Cardiac muscle cell (in vitro differentiated cells and primary cell): Measurements from ENCODE around the gene MYOC. TPM values are rescaled to one million over a fixed set of nuclear protein-coding genes. Genes with fewer than 3 reads are reported as not detected.

Source experiments
- DNase-seq, 2 donors: peaks; one replicate each; pipeline versions ENCODE4 v3.0.0 to v3.0.0-alpha.2; 2010 to 2017; ENCODE audit warnings: low read depth in 1 of 2, low spot score in 1 of 2
- H3K27ac ChIP-seq: fragments of 200-600 bp; sonication (generic); 2 replicates; pipeline ENCODE4 v1.5.1; 2016
- H3K27me3 ChIP-seq: fragments of 200-600 bp; sonication (generic); 2 replicates; pipeline ENCODE4 v1.6.0; 2016; ENCODE audit warnings: control low read depth
- H3K36me3 ChIP-seq: fragments of 200-600 bp; sonication (generic); 2 replicates; pipeline ENCODE4 v1.5.1; 2016; ENCODE audit warnings: control low read depth
- H3K4me1 ChIP-seq: fragments of 200-600 bp; sonication (generic); 2 replicates; pipeline ENCODE4 v1.8.1; 2017; ENCODE audit warnings: low read depth, mild to moderate bottlenecking, mixed run types
- H3K4me3 ChIP-seq: fragments of 200-600 bp; sonication (generic); 2 replicates; pipeline ENCODE4 v1.5.1; 2016; ENCODE audit warnings: mild to moderate bottlenecking
- H3K9me3 ChIP-seq: fragments of 200-600 bp; sonication (generic); 2 replicates; pipeline ENCODE4 v1.5.1; 2017; ENCODE audit warnings: low read depth, mild to moderate bottlenecking, control low read depth
- polyA plus RNA-seq: library from polyadenylated mRNA; unstranded; fragments of >200 nt; fragmentation: Nextera tagmentation; extraction: Ambion mirVana; gene quantifications from 2 replicates; pipeline ENCODE4 v1.2.1, GENCODE V29; 2016
- total RNA-seq: library from RNA; depleted of rRNA; stranded (reverse); fragments of >200 nt; gene quantifications from 2 replicates; pipeline ENCODE4 v1.2.3, GENCODE V29; 2016
- TF ChIP-seq, protein P1 (sequence below): IDR thresholded peaks from 2 replicates; pipeline ENCODE4 v1.5.1; 2012; ENCODE audit warnings: low read depth, mild to moderate bottlenecking, low read length

The MYOC gene
- total and polyA plus RNA-seq, 2 experiments from 2014 or later = 0.12 TPM; not detected in 1

DNA sequence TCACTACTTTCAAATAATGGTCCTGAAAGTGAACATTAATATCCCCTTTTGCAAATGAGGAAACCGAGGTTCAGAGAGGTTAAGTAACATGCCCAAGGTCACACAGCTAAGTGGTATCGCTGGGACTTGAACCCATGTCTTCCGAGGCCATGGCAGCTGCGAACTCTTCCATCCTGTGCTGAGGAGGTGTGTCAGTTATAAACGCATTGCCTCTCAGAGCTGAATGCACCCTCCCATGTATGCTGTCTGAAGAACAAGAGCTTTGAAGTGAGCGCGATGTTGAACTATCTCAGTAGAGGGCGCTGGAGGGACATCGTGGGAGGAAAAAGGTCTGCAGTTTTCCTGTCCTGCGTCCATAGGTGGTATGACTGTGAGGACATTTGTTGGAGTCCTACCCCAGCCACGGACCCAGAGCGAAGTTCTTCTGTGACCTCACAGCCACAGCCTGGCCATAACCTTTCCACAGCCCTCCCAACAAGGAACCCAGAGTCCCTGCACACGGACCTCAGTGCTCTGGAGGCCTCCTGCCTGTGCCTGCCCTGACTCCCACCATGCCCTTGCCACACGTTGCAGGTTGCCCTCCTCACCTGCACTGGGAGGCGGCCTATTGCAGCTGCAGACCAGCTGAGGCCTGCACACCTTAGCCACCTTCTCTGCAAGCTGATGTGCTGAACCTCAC, 7.5 kb downstream of the MYOC start:
- TF ChIP-seq, protein P1, sequence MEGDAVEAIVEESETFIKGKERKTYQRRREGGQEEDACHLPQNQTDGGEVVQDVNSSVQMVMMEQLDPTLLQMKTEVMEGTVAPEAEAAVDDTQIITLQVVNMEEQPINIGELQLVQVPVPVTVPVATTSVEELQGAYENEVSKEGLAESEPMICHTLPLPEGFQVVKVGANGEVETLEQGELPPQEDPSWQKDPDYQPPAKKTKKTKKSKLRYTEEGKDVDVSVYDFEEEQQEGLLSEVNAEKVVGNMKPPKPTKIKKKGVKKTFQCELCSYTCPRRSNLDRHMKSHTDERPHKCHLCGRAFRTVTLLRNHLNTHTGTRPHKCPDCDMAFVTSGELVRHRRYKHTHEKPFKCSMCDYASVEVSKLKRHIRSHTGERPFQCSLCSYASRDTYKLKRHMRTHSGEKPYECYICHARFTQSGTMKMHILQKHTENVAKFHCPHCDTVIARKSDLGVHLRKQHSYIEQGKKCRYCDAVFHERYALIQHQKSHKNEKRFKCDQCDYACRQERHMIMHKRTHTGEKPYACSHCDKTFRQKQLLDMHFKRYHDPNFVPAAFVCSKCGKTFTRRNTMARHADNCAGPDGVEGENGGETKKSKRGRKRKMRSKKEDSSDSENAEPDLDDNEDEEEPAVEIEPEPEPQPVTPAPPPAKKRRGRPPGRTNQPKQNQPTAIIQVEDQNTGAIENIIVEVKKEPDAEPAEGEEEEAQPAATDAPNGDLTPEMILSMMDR = peak; percentile 87
- Histone ChIP-seq H3K4me1 (no peaks in the 10 kb centered on the region), H3K36me3 (no peaks in the 10 kb centered on the region), H3K9me3 (no peaks in the 10 kb centered on the region), H3K4me3 (no peak overlapping the region), H3K27me3 (no peaks in the 10 kb centered on the region), H3K27ac (no peak overlapping the region)
- peak; percentile 91 for DNase-seq

DNA sequence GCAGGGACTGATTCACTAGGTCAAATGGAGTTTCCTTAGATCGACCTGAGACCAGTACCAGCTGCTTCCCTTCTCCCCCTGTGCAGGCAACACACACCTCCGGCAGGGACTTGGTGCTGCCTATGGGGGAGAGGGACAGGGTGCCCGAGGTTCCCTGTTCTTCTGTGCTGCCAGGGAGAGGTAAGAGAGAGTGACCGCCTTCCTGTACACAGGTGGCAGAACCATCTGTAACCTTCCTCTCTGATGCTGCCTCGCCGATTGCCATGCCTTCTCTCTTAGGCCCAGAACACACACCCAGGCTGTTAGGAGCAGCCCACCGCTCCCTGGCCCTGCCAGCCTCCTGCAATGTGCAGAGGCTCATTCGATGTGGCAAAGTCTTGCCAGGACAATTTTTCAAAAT, 9.3 kb downstream of the MYOC start:
- no peaks in the 10 kb centered on the region for H3K36me3 ChIP-seq
- no peak overlapping the region for H3K27ac ChIP-seq
- no peak overlapping the region for H3K4me3 ChIP-seq
- TF ChIP-seq, protein P1 = no peak
- no peak for DNase-seq
- no peaks in the 10 kb centered on the region for H3K27me3 ChIP-seq
- H3K9me3 ChIP-seq = no peaks in the 10 kb centered on the region
- H3K4me1 ChIP-seq = no peaks in the 10 kb centered on the region

DNA sequence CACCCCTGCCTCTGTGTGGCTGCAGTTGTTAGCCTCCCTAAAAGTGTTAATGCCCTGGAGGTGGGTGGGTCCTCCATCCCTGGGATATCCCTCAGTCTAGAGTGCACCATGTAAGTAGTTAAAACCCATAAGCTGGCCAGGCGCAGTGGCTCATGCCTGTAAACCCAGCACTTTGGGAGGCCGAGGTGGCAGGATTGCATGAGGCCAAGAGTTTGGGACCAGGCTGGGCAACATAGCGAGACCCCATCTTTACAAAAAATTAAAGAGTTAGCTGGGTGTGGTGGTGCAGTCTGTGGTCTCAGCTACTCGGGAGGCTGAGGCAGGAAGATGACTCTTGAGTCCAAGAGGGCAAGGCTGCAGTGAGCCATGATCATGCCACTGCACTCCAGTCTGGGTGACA, 10.3 kb downstream of the MYOC start:
- H3K4me1 ChIP-seq = no peaks in the 10 kb centered on the region
- H3K9me3 ChIP-seq = no peaks in the 10 kb centered on the region
- TF ChIP-seq, protein P1 = no peak
- H3K27ac ChIP-seq = no peak overlapping the region
- DNase-seq = no peak
- H3K27me3 ChIP-seq = no peaks in the 10 kb centered on the region
- no peak overlapping the region for H3K4me3 ChIP-seq
- no peaks in the 10 kb centered on the region for H3K36me3 ChIP-seq

DNA sequence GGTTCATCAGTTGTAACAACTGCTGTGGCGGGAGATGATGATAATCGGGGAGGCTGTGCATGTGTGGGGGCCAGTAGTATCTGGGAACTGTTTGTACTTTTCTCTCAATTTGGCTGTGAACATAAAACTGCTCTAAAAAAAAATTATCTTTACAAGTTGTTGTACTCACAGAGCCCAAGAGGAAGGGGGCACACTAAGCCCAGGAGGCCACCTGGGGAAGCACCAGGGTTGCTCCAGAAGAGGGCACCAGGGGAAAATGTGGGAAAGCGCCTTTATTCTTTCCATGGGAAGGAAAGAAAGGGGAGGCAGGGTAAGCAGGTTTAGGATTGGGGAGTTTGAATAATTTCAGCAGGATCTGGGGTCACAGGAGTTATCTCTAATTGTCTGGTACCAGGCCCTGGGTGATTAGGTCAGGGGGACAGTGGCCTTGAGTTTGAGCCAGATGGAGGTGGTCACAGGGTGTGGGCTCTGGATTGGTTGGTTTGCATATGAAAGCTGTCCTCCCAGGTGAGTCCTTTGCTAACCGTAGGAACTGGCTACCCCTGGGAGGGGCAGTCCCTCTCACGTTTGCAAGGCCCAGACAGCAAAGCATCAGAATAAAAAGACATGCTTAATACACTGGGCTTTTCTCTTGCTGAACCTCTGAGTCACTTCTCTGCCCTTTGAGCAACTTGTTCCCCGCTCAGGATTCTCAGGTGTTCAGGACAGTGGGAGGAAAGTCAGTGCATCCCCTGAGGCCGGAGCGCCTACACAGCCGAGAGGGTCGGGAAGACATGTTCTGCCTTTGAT, 11.2 kb downstream of the MYOC start:
- H3K27ac ChIP-seq = no peak overlapping the region
- no peaks in the 10 kb centered on the region for H3K27me3 ChIP-seq
- H3K36me3 ChIP-seq = no peaks in the 10 kb centered on the region
- H3K4me1 ChIP-seq = no peaks in the 10 kb centered on the region
- no peaks in the 10 kb centered on the region for H3K9me3 ChIP-seq
- TF ChIP-seq, protein P1 = no peak
- DNase-seq = peak in 1 of 2 donors; percentile 7
- no peak overlapping the region for H3K4me3 ChIP-seq

- Histone ChIP-seq H3K4me1 (no peaks in the 10 kb centered on the region), H3K36me3 (no peaks in the 10 kb centered on the region), H3K27me3 (no peaks in the 10 kb centered on the region), H3K9me3 (no peaks in the 10 kb centered on the region), H3K27ac (no peak overlapping the region), H3K4me3 (no peak overlapping the region)
- DNase-seq = no peak
- TF ChIP-seq, protein P1 = no peak
Observed at GRCh38 chr1:171640225-171640624, 12.3 kb downstream of the MYOC start.
